HFFc6 (cell line): Measurements from ENCODE around the gene CHRM4. TPM values are rescaled to one million over a fixed set of nuclear protein-coding genes. Genes with fewer than 3 reads are reported as not detected.

Experiments used
- DNase-seq: peaks from one replicate; pipeline ENCODE4 v3.0.0-alpha.2; 2018
- H3K27ac Mint-ChIP-seq: 2 replicates; pipeline ENCODE4 v1.8.0; 2020; ENCODE audit warnings: mild to moderate bottlenecking, mixed read lengths
- H3K27me3 Mint-ChIP-seq: 2 replicates; pipeline ENCODE4 v1.8.0; 2021; ENCODE audit warnings: mild to moderate bottlenecking, moderate library complexity, mixed read lengths; ENCODE audit not compliant: insufficient read depth
- H3K36me3 Mint-ChIP-seq: 2 replicates; pipeline ENCODE4 v1.8.0; 2021; ENCODE audit warnings: low read depth, mixed read lengths
- H3K4me1 Mint-ChIP-seq: 2 replicates; pipeline ENCODE4 v1.8.0; 2020; ENCODE audit warnings: low read depth, mixed read lengths
- H3K4me3 Mint-ChIP-seq: 2 replicates; pipeline ENCODE4 v1.8.0; 2020; ENCODE audit warnings: mild to moderate bottlenecking, moderate library complexity, mixed read lengths
- H3K9me3 Mint-ChIP-seq: 2 replicates; pipeline ENCODE4 v1.8.0; 2020; ENCODE audit warnings: mild to moderate bottlenecking, mixed read lengths
- CTCF ChIP-seq: fragments of 200-600 bp; sonication (generic); IDR thresholded peaks from 2 replicates; pipeline ENCODE4 v1.5.0; 2021; ENCODE audit warnings: antibody characterized with exemption, mild to moderate bottlenecking
- total RNA-seq, 6 experiments: library from RNA; stranded (reverse); fragmentation: NEBNext Ultra II Directional; extraction: Animal tissue kit (Norgen Biotek cat#: 25700); gene quantifications; 2 replicates in 1 of 6; 3 replicates in 5 of 6; pipeline ENCODE4 v1.2.3, GENCODE V29; 2021

Gene CHRM4
- total RNA-seq, 6 experiments from 2014 or later, result not detected

- Mint-ChIP-seq H3K27me3 (no peaks in the 10 kb centered on the region; the same call in 1 of the 2 replicates), H3K36me3 (peaks cover 15% of the 10 kb centered on the region), H3K27ac (no peak overlapping the region), H3K4me1 (peaks cover 9% of the 10 kb centered on the region; the same call in 1 of the 2 replicates), H3K4me3 (no peak overlapping the region), H3K9me3 (no peaks in the 10 kb centered on the region)
- TF ChIP-seq CTCF, result no peak
- DNase-seq, result no peak
Observed at GRCh38 chr11:46414466-46414796, 22.9 kb upstream of the CHRM4 start.

- no peaks in the 10 kb centered on the region for H3K9me3 Mint-ChIP-seq
- peaks cover 9% of the 10 kb centered on the region; the same call in 1 of the 2 replicates for H3K4me1 Mint-ChIP-seq
- peaks cover 15% of the 10 kb centered on the region for H3K36me3 Mint-ChIP-seq
- TF ChIP-seq CTCF, result no peak
- no peaks in the 10 kb centered on the region; the same call in 1 of the 2 replicates for H3K27me3 Mint-ChIP-seq
- peak overlapping the region; percentile 43; the same call in 1 of the 2 replicates for H3K27ac Mint-ChIP-seq
- no peak for DNase-seq
- H3K4me3 Mint-ChIP-seq, result no peak overlapping the region
Observed at GRCh38 chr11:46413760-46414465, 22.3 kb upstream of the CHRM4 start.

- Mint-ChIP-seq H3K27ac (no peak overlapping the region), H3K36me3 (peaks cover 14% of the 10 kb centered on the region; the same call in 1 of the 2 replicates), H3K9me3 (no peaks in the 10 kb centered on the region), H3K4me3 (no peak overlapping the region), H3K27me3 (no peaks in the 10 kb centered on the region; the same call in none of the 2 replicates), H3K4me1 (peaks cover 13% of the 10 kb centered on the region)
- no peak for DNase-seq
- peak; percentile 36; the same call in 1 of the 2 replicates for TF ChIP-seq CTCF
Observed at GRCh38 chr11:46410021-46410420, 18.4 kb upstream of the CHRM4 start.

GRCh38 chr11:46408407-46408986 lies 16.9 kb upstream of the CHRM4 start:
- H3K27me3 Mint-ChIP-seq, result no peaks in the 10 kb centered on the region; the same call in none of the 2 replicates
- H3K36me3 Mint-ChIP-seq, result 0 out of 2 replicates have a peak, but pooled peaks cover 3% of the 10 kb centered on the region
- DNase-seq, result no peak
- H3K27ac Mint-ChIP-seq, result no peak overlapping the region
- peaks cover 17% of the 10 kb centered on the region for H3K4me1 Mint-ChIP-seq
- H3K4me3 Mint-ChIP-seq, result no peak overlapping the region
- TF ChIP-seq CTCF, result no peak
- no peaks in the 10 kb centered on the region for H3K9me3 Mint-ChIP-seq

GRCh38 chr11:46407635-46408034 lies 16.1 kb upstream of the CHRM4 start:
- H3K4me1 Mint-ChIP-seq, result peaks cover 16% of the 10 kb centered on the region
- no peak for TF ChIP-seq CTCF
- no peaks in the 10 kb centered on the region for H3K9me3 Mint-ChIP-seq
- no peak overlapping the region for H3K4me3 Mint-ChIP-seq
- H3K27me3 Mint-ChIP-seq, result no peaks in the 10 kb centered on the region; the same call in none of the 2 replicates
- H3K36me3 Mint-ChIP-seq, result 0 out of 2 replicates have a peak, but pooled peaks cover 12% of the 10 kb centered on the region
- DNase-seq, result no peak
- H3K27ac Mint-ChIP-seq, result peak overlapping the region; percentile 42; the same call in 1 of the 2 replicates
